ENCODE data around the gene COPS4. TPM values are rescaled to one million over a fixed set of nuclear protein-coding genes. Genes with fewer than 3 reads are reported as not detected.

The COPS4 gene
- total and polyA plus RNA-seq, 2 of the 8 experiments (the other 6 are each of a cell fraction or from before 2014, with no cell fraction given) = 14.9 to 28.3 TPM

GRCh38 chr4:83034630-83035494, at the start of gene COPS4 (continued):
- peak; percentile 87 for TF ChIP-seq TAF7 (optimal IDR thresholded peaks at IDR 0.05; ENCODE audit: borderline replicate concordance, low read depth, low read length)
- peak; percentile 69; the same call in 1 of the 2 replicates for TF ChIP-seq GABPA (IDR thresholded peaks at IDR 0.05; ENCODE audit: borderline replicate concordance, insufficient read depth, low read length)
- 0 out of 2 replicates have a peak, but pooled peaks have one; percentile 14 for TF ChIP-seq SIX5 (IDR thresholded peaks at IDR 0.05; ENCODE audit: low read depth, low read length)
- TF ChIP-seq ZNF274 (IDR thresholded peaks at IDR 0.05; ENCODE audit: borderline replicate concordance, extremely low read depth, low read length) = no peak
- TF ChIP-seq CHD7 (IDR thresholded peaks at IDR 0.05; ENCODE audit: insufficient replicate concordance, low read length) = peak; percentile 41
- no peak for TF ChIP-seq BRCA1 (IDR thresholded peaks at IDR 0.05; ENCODE audit: low read depth, low read length)
- TF ChIP-seq JUND (IDR thresholded peaks at IDR 0.05; ENCODE audit: low read length) = no peak; the same call in 1 of the 2 replicates
- TF ChIP-seq EZH2 (IDR thresholded peaks at IDR 0.05; ENCODE audit: low read depth, low read length, severe bottlenecking) = no peak
- TF ChIP-seq ASH2L (IDR thresholded peaks at IDR 0.05; ENCODE audit: low read length) = peak; percentile 67
- TF ChIP-seq TAF1 (IDR thresholded peaks at IDR 0.05; ENCODE audit: low read depth, low read length) = peak; percentile 97
